HCT116 (cell line): ENCODE data around the gene ZNF683. TPM values are rescaled to one million over a fixed set of nuclear protein-coding genes. Genes with fewer than 3 reads are reported as not detected.

ENCODE experiments used
- ATAC-seq: fragments of 200-7000 bp; cut with Tn5 transposase; 2 replicates; pipeline ENCODE4 v1.9.1; 2020; ENCODE audit warnings: mild to moderate bottlenecking, moderate library complexity
- BruUV-seq: library from RNA; stranded (reverse); fragments of 400-500 nt; replicated peaks from 2 replicates; lab custom pipeline; 2021; lab: Mats Ljungman, UMichigan
- CTCF ChIA-PET: fragments of 300-600 bp; sonication (Branson Sonifier 250); formaldehyde crosslinking; loops from one replicate; lab custom pipeline; 2021; ENCODE audit warnings: antibody characterized with exemption; lab: Charles Lee
- POLR2A ChIA-PET: fragments of 300-600, 350-600 bp; sonication (Branson Sonifier 250); formaldehyde crosslinking; loops from one replicate; lab custom pipeline; 2021; ENCODE audit warnings: antibody characterized with exemption; lab: Charles Lee
- RAD21 ChIA-PET, 2 experiments: fragments of 300-600 bp; sonication (Branson Sonifier 250); formaldehyde crosslinking; loops; one replicate each; lab custom pipeline; 2023; ENCODE audit warnings: low total read pairs in 2 of 2; ENCODE audit not compliant: uncharacterized antibody in 2 of 2, unreplicated experiment in 2 of 2, low non-redundant PET in 1 of 2; lab: Charles Lee
- DNase-seq: peaks from one replicate; pipeline ENCODE4 v3.0.0-alpha.2; 2010; ENCODE audit warnings: low read depth, low spot score
- H2AFZ ChIP-seq: fragments of 200-600 bp; shearing (Covaris generic), sonication (generic); 2 replicates; pipeline ENCODE4 v1.6.1; 2017; ENCODE audit warnings: low read depth, mixed run types, mixed read lengths, antibody characterized with exemption, low read length; ENCODE audit not compliant: poor library complexity, severe bottlenecking
- H3K27ac ChIP-seq: 2 replicates; pipeline ENCODE4 v1.5.1; 2012; ENCODE audit warnings: low read depth, low read length
- H3K27me3 ChIP-seq: fragments of 200-600 bp; sonication (generic); 2 replicates; pipeline ENCODE4 v1.6.1; 2016; ENCODE audit warnings: mixed run types, low read length, mixed read lengths; ENCODE audit not compliant: insufficient read depth
- H3K36me3 ChIP-seq, 2 experiments: fragments of 200-500 bp in 1 of 2; fragments of 200-600 bp in 1 of 2; sonication (Bioruptor generic) in 1 of 2; sonication (generic) in 1 of 2; 2 replicates each; pipeline versions ENCODE4 v1.5.1 to v1.6.1; 2014 to 2016; ENCODE audit warnings: low read length in 2 of 2, inconsistent platforms in 1 of 2, mixed read lengths in 1 of 2, mixed run types in 1 of 2; ENCODE audit not compliant: insufficient read depth in 2 of 2, control insufficient read depth in 1 of 2
- H3K4me1 ChIP-seq, 2 experiments: fragments of 200-600 bp in 1 of 2; sonication (generic) in 1 of 2; 2 replicates each; pipeline versions ENCODE4 v1.5.1 to v1.6.1; 2012 to 2017; ENCODE audit warnings: low read length in 2 of 2, inconsistent platforms in 1 of 2, mild to moderate bottlenecking in 1 of 2, mixed read lengths in 1 of 2, mixed run types in 1 of 2, moderate library complexity in 1 of 2; ENCODE audit not compliant: insufficient read depth in 2 of 2, control insufficient read depth in 1 of 2
- H3K4me2 ChIP-seq: fragments of 200-600 bp; sonication (generic); 2 replicates; pipeline ENCODE4 v1.6.1; 2017; ENCODE audit warnings: mixed run types, low read length, mixed read lengths
- H3K4me3 ChIP-seq, 2 experiments: fragments of 200-600 bp in 1 of 2; sonication (generic) in 1 of 2; replicated peaks in 1 of 2; 2 replicates each; pipeline ENCODE4 v1.5.1; 2011 to 2016; ENCODE audit warnings: low read length in 2 of 2, control low read depth in 1 of 2, low read depth in 1 of 2, mild to moderate bottlenecking in 1 of 2, mixed read lengths in 1 of 2, mixed run types in 1 of 2
- H3K79me2 ChIP-seq: fragments of 200-600 bp; sonication (generic); 2 replicates; pipeline ENCODE4 v1.6.1; 2017; ENCODE audit warnings: mild to moderate bottlenecking, mixed run types, low read length, moderate library complexity, mixed read lengths; ENCODE audit not compliant: insufficient read depth
- H3K9ac ChIP-seq: fragments of 200-600 bp; sonication (generic); 2 replicates; pipeline ENCODE4 v1.6.1; 2016; ENCODE audit warnings: low read length, mixed read lengths
- H3K9me2 ChIP-seq: fragments of 200-600 bp; sonication (generic), shearing (Covaris generic); 2 replicates; pipeline ENCODE4 v1.6.1; 2017; ENCODE audit warnings: mixed run types, mild to moderate bottlenecking, moderate library complexity; ENCODE audit not compliant: insufficient read depth
- H3K9me3 ChIP-seq, 2 experiments: fragments of 200-500 bp in 1 of 2; fragments of 200-600 bp in 1 of 2; sonication (Bioruptor generic) in 1 of 2; sonication (generic) in 1 of 2; 2 replicates each; pipeline ENCODE4 v1.6.1; 2014 to 2017; ENCODE audit warnings: low read length in 2 of 2, mixed read lengths in 2 of 2, inconsistent platforms in 1 of 2, low read depth in 1 of 2, mild to moderate bottlenecking in 1 of 2, mixed run types in 1 of 2, moderate library complexity in 1 of 2; ENCODE audit not compliant: control insufficient read depth in 1 of 2, insufficient read depth in 1 of 2
- H4K20me1 ChIP-seq: fragments of 200-600 bp; sonication (generic), shearing (Covaris generic); 2 replicates; pipeline ENCODE4 v1.6.1; 2017; ENCODE audit warnings: mixed run types, mild to moderate bottlenecking, moderate library complexity; ENCODE audit not compliant: insufficient read depth
- CBX3 ChIP-seq: IDR thresholded peaks from 2 replicates; pipeline ENCODE4 v1.6.1; 2012; ENCODE audit warnings: low read depth
- CTCF ChIP-seq, 3 experiments: fragments of 200-600 bp in 1 of 3; sonication (generic) in 1 of 3; IDR thresholded peaks in 2 of 3; conservative IDR thresholded peaks in 1 of 3; 2 replicates each; pipeline ENCODE4 v1.5.1; 2012 to 2017; ENCODE audit warnings: low read depth in 2 of 3, low read length in 2 of 3, antibody characterized with exemption in 1 of 3, borderline replicate concordance in 1 of 3, control low read depth in 1 of 3, mild to moderate bottlenecking in 1 of 3, mixed read lengths in 1 of 3, mixed run types in 1 of 3, moderate library complexity in 1 of 3; ENCODE audit not compliant: insufficient read depth in 1 of 3
- JUND ChIP-seq: IDR thresholded peaks from 2 replicates; pipeline ENCODE4 v1.6.1; 2012
- POLR2AphosphoS5 ChIP-seq: IDR thresholded peaks from 2 replicates; pipeline ENCODE4 v1.6.1; 2011; ENCODE audit warnings: mild to moderate bottlenecking, low read depth, low read length, moderate library complexity
- TCF7L2 ChIP-seq: IDR thresholded peaks from 2 replicates; pipeline ENCODE4 v1.7.0; 2011; ENCODE audit warnings: borderline replicate concordance, inconsistent platforms; ENCODE audit not compliant: insufficient read depth, insufficient read length; ENCODE audit errors: extremely low read depth
- intact Hi-C: fragments of 100-400 bp; cut with micrococcal nuclease; formaldehyde crosslinking; loops from 2 replicates; pipeline ENCODE4 v1.10.0; 2022
- total RNA-seq: library from RNA; stranded (reverse); gene quantifications from one replicate; pipeline ENCODE4 v1.2.1, GENCODE V29; 2021; ENCODE audit not compliant: unreplicated experiment

The ZNF683 gene
- total RNA-seq, 1 experiment from 2014 or later: not detected

GRCh38 chr1:26361605-26362122, 10.9 kb downstream of the ZNF683 start:
- peaks cover 18 to 42% of the 10 kb centered on the region in 2 experiments; a peak in 3 of 4 replicates for H3K4me1 ChIP-seq

More at GRCh38 chr1:26361605-26362122, 10.9 kb downstream of the ZNF683 start:
- TF ChIP-seq CTCF (IDR thresholded peaks at IDR 0.05 in 2 of 3, conservative IDR thresholded peaks at IDR 0.05 in 1 of 3; ENCODE audit: borderline replicate concordance in 1 of 3, insufficient read depth in 1 of 3, low read depth in 2 of 3, low read length in 2 of 3): peak in 1 of 3 experiments; percentile 26; a peak in 1 of 6 replicates
- no peak for TF ChIP-seq CBX3
- TF ChIP-seq JUND: no peak
- no peak for TF ChIP-seq POLR2AphosphoS5
- peak; percentile 43 for TF ChIP-seq TCF7L2
- Histone ChIP-seq H2AFZ (no peak overlapping the region), H3K4me2 (no peak overlapping the region), H3K4me3 (no peak overlapping the region), H4K20me1 (no peaks in the 10 kb centered on the region), H3K9ac (no peak overlapping the region), H3K9me3 (no peaks in the 10 kb centered on the region), H3K9me2 (no peaks in the 10 kb centered on the region), H3K27ac (no peak overlapping the region), H3K27me3 (no peaks in the 10 kb centered on the region), H3K36me3 (no peaks in the 10 kb centered on the region), H3K79me2 (no peaks in the 10 kb centered on the region)
- CTCF ChIA-PET: interaction anchor here (1.0 to 1.1 kb wide), 2 partner anchors 11 to 16 kb away, joined by 3 read pairs; no protein-coding TSS in a partner anchor
- DNase-seq (no peak), ATAC-seq (no peak)
- no TSS peak for BruUV-seq
- RAD21 ChIA-PET: no interaction called here
- intact Hi-C loops: no loop called here
- POLR2A ChIA-PET: no interaction called here
